ENCODE results near the gene CDKAL1. TPM values are rescaled to one million over a fixed set of nuclear protein-coding genes. Genes with fewer than 3 reads are reported as not detected.

CDKAL1 gene
- total and polyA plus RNA-seq, 2 of the 8 experiments (the other 6 are each of a cell fraction or from before 2014, with no cell fraction given): 8.4 to 24.6 TPM

DNA sequence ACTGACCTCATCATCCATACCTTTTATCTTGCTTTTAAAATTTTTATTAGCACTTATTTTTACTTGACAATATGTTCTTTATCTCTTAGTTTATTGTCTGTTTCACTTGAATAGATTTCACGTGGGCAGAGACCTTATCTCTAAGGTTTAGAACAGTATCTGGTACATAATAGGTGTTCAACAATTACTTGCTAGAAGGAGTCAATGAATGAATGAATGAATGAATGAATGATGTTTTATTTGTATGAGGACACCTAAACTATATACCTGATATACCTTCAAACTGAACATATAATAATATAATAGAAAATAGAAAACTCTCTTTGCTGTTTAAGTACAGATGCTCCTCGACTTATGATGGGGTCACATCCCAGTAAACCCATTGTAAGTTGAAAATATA, 412.6 kb downstream of the CDKAL1 start (continued):
- TF ChIP-seq SUZ12 (IDR thresholded peaks at IDR 0.05; ENCODE audit: low read length) (no peak), EP300 (IDR thresholded peaks at IDR 0.05; ENCODE audit: borderline replicate concordance in 1 of 2, low read depth in 2 of 2, low read length in 2 of 2) (no peak), NRF1 (IDR thresholded peaks at IDR 0.05; ENCODE audit: low read depth, low read length) (no peak), BCL11A (IDR thresholded peaks at IDR 0.05; ENCODE audit: low read depth in 2 of 2, low read length in 2 of 2) (no peak), FOSL1 (IDR thresholded peaks at IDR 0.05; ENCODE audit: insufficient read depth, low read depth, low read length) (no peak), SRF (IDR thresholded peaks at IDR 0.05; ENCODE audit: low read depth, low read length) (no peak)

Measured in H1 (cell line).